ENCODE results near the gene TEK.
"Not testable (repeated sequence)": the region's sequence is repeated elsewhere in the genome, so short reads cannot be mapped to it uniquely, and the experiment has no call there.

TEK gene

GRCh38 chr9:27227192-27227591, 118.2 kb downstream of the TEK start:
- TF ChIP-seq, protein P1, sequence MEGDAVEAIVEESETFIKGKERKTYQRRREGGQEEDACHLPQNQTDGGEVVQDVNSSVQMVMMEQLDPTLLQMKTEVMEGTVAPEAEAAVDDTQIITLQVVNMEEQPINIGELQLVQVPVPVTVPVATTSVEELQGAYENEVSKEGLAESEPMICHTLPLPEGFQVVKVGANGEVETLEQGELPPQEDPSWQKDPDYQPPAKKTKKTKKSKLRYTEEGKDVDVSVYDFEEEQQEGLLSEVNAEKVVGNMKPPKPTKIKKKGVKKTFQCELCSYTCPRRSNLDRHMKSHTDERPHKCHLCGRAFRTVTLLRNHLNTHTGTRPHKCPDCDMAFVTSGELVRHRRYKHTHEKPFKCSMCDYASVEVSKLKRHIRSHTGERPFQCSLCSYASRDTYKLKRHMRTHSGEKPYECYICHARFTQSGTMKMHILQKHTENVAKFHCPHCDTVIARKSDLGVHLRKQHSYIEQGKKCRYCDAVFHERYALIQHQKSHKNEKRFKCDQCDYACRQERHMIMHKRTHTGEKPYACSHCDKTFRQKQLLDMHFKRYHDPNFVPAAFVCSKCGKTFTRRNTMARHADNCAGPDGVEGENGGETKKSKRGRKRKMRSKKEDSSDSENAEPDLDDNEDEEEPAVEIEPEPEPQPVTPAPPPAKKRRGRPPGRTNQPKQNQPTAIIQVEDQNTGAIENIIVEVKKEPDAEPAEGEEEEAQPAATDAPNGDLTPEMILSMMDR (IDR thresholded peaks at IDR 0.05; ENCODE audit: insufficient read depth, low read depth, low read length, missing control alignments) = no peak
- no peak overlapping the region for H3K4me3 ChIP-seq (ENCODE audit: low read depth, low read length)
- no peak for DNase-seq (ENCODE audit: low read depth)

DNA sequence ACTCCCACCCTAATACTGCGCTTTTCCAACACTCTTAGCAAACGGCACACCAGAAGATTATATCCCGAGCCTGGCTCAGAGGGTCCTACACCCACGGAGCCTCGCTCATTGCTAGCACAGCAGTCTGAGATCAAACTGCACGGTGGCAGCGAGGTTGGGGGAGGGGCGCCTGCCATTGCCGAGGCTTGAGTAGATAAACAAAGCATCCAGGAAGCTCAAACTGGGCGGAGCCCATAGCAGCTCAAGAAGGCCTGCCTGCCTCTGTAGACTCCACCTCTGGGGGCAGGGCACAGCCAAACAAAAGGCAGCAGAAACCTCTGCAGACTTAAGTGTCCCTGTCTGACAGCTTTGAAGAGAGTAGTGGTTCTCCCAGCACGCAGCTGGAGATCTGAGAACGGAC, 130.6 kb downstream of the TEK start:
- DNase-seq (ENCODE audit: low read depth); H3K4me3 ChIP-seq (ENCODE audit: low read depth, low read length): not testable (repeated sequence)

DNA sequence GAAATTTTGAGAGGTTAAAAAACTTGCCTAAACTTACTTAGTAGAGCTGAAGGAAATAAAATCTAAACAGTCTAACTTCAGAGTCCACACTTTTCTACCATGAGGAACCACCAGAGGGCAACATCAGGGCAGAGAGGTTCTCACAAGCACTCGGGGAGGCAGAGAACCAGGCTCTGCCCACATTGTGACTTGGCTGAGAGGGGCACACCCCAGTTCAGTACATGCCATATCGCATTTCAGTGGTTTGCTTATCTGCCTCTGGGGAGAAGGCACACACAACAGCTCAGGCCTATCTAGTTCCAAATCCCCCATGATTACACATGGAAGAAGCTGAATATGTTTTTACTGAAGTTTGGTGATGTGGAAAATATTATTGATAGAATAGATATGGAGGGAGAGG, 138.7 kb downstream of the TEK start:
- peak; percentile 41 for DNase-seq (ENCODE audit: low read depth)
- TF ChIP-seq, protein P1 (IDR thresholded peaks at IDR 0.05; ENCODE audit: insufficient read depth, low read depth, low read length, missing control alignments) = peak; percentile 67
- H3K4me3 ChIP-seq (ENCODE audit: low read depth, low read length) = no peak overlapping the region

GRCh38 chr9:27248702-27249101, 139.7 kb downstream of the TEK start:
- no peak overlapping the region for H3K4me3 ChIP-seq (ENCODE audit: low read depth, low read length)
- no peak for DNase-seq (ENCODE audit: low read depth)
- TF ChIP-seq, protein P1 (IDR thresholded peaks at IDR 0.05; ENCODE audit: insufficient read depth, low read depth, low read length, missing control alignments) = no peak

DNA sequence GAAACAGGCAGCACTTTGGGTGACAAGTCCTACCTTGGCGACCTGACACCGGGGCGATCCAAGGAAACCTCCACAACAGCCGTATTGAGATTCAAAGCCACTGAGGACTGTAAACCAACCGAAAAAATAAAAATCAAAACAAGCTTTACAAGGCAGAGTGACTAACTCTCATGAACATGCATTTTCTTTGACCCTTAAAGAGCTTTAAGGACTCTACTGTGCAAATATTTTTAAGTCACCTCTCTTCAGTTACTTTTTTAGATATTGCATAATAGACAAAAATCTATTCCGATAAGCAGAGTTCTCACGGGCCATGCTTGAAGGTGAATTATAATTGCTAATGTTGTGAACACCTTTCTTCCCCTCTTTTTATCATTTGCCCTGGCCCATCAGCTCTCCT, 149.6 kb downstream of the TEK start:
- no peak overlapping the region for H3K4me3 ChIP-seq (ENCODE audit: low read depth, low read length)
- no peak for DNase-seq (ENCODE audit: low read depth)
- TF ChIP-seq, protein P1 (IDR thresholded peaks at IDR 0.05; ENCODE audit: insufficient read depth, low read depth, low read length, missing control alignments) = no peak

DNA sequence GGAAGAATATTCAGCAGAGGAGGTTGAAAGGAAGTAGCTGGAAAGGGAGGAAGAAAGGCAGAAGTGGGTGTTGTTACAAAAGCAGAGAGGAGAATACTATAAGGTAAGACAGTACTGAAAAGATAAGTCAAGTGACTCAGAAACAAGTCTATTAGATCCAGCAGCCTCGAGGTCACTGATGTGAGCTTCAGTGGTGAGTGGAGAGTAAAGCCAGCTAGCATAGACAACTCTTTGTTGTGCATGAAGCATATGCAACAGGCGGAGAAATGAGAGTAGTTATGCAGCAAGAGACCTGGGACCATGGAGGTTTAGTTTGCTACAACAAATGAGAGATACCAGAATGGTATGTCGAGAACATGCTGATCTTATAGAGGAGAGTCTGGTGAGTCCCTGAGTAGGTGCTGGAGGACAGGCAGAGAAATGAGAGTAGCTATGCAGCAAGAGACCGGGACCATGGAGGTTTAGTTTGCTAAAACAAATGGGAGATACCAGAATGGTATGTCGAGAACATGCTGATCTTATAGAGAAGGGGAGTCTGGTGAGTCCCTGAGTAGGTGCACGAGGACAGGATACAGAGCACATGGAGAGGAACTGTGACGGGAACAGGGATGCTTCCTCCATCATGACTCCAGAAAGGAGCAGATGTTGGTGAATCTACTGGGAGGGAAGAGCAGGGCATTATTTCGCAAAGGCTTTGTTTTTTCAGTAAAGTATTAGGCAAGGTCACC, 151.9 kb downstream of the TEK start:
- TF ChIP-seq, protein P1 (IDR thresholded peaks at IDR 0.05; ENCODE audit: insufficient read depth, low read depth, low read length, missing control alignments) = no peak
- DNase-seq (ENCODE audit: low read depth) = no peak
- no peak overlapping the region for H3K4me3 ChIP-seq (ENCODE audit: low read depth, low read length)

DNA sequence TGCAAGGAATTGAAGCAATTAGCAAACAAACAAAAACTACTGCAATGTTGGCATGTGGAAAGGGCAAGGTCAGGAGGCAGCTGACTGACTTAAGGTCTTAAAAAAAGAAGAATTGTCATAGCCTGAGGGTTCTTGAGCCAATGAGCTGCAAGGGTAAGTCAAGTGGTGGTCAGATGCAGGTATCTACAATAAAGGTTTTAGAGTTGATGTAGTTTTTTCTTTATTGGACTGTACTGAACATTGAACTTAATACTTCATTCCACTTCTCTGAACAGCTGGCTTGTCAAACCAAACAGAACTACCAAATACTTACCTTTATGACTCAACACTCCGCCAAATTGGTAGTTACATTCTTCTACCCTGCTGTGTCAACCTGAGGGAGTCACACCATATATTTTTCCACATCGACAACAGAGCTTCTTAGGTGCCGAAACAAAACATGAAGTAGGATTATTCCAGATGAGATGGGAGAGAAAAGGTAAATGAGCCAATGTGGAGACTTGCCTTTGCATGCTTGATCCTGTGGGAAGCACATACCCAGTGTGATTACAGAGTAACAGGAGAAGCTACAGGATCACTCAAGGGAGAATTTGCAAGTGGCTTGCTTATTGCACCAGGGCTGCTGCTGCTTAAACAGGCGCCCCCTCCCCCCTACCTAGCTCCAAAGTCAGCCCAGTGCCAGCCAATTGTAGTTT, 152.6 kb downstream of the TEK start:
- H3K4me3 ChIP-seq (ENCODE audit: low read depth, low read length) = no peak overlapping the region
- no peak for DNase-seq (ENCODE audit: low read depth)
- TF ChIP-seq, protein P1 (IDR thresholded peaks at IDR 0.05; ENCODE audit: insufficient read depth, low read depth, low read length, missing control alignments) = no peak

Measured in GM12865 (cell line).